ENCODE results near the gene RAPGEF4.

The RAPGEF4 gene

GRCh38 chr2:172861656-172862476 lies 126.2 kb downstream of the RAPGEF4 start:
- Histone ChIP-seq H3K9me3 (no peaks in the 10 kb centered on the region), H3K4me3 (ENCODE audit: low read depth in 1 of 2, low read length in 1 of 2) (no peak overlapping the region), H3K27me3 (peaks cover 45% of the 10 kb centered on the region), H3K4me1 (ENCODE audit: control insufficient read depth in 1 of 2, insufficient read depth in 1 of 2, low read depth in 1 of 2, low read length in 1 of 2) (no peaks in the 10 kb centered on the region), H3K27ac (no peak overlapping the region), H3K36me3 (no peaks in the 10 kb centered on the region)
- no peak for TF ChIP-seq CTCF (IDR thresholded peaks at IDR 0.05)

- H3K9me3 ChIP-seq, result no peaks in the 10 kb centered on the region
- H3K4me1 ChIP-seq (ENCODE audit: control insufficient read depth in 1 of 2, insufficient read depth in 1 of 2, low read depth in 1 of 2, low read length in 1 of 2), result no peaks in the 10 kb centered on the region
- peaks cover 45% of the 10 kb centered on the region for H3K27me3 ChIP-seq
- TF ChIP-seq CTCF (IDR thresholded peaks at IDR 0.05), result no peak
- no peak overlapping the region for H3K4me3 ChIP-seq (ENCODE audit: low read depth in 1 of 2, low read length in 1 of 2)
- no peaks in the 10 kb centered on the region for H3K36me3 ChIP-seq
- H3K27ac ChIP-seq, result no peak overlapping the region
These were observed 127.7 kb downstream of the RAPGEF4 start for GRCh38 chr2:172863341-172863740.

GRCh38 chr2:172864182-172864581 lies 128.5 kb downstream of the RAPGEF4 start:
- H3K36me3 ChIP-seq, result no peaks in the 10 kb centered on the region
- no peak for TF ChIP-seq CTCF (IDR thresholded peaks at IDR 0.05)
- H3K27ac ChIP-seq, result no peak overlapping the region
- H3K4me1 ChIP-seq (ENCODE audit: control insufficient read depth in 1 of 2, insufficient read depth in 1 of 2, low read depth in 1 of 2, low read length in 1 of 2), result no peaks in the 10 kb centered on the region
- H3K4me3 ChIP-seq (ENCODE audit: low read depth in 1 of 2, low read length in 1 of 2), result no peak overlapping the region
- peaks cover 45% of the 10 kb centered on the region for H3K27me3 ChIP-seq
- no peaks in the 10 kb centered on the region for H3K9me3 ChIP-seq

- Histone ChIP-seq H3K4me1 (ENCODE audit: control insufficient read depth in 1 of 2, insufficient read depth in 1 of 2, low read depth in 1 of 2, low read length in 1 of 2) (no peaks in the 10 kb centered on the region), H3K36me3 (no peaks in the 10 kb centered on the region), H3K27me3 (peaks cover 40% of the 10 kb centered on the region), H3K4me3 (ENCODE audit: low read depth in 1 of 2, low read length in 1 of 2) (no peak overlapping the region), H3K9me3 (no peaks in the 10 kb centered on the region), H3K27ac (no peak overlapping the region)
- no peak for TF ChIP-seq CTCF (IDR thresholded peaks at IDR 0.05)
These were observed 129.8 kb downstream of the RAPGEF4 start for GRCh38 chr2:172865422-172865821.

DNA sequence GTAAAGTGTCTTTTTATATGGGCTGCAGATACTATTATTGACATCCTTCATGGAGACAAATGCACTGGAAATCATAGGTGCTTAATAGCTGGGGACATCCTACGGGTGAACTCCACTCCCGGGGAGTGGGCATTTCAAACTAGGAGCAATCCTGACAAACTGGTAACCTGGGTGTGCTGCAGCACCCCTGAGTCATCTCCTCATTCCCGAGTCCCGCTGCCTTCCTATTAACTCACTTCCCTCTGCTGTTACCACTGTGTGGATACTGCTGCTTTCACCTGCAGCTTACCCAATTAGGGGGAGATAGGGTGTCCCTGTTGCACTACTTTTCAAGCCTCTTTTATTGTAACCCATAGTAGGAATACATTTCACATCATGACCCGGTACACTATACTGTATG lies 134.2 kb downstream of the RAPGEF4 start:
- Histone ChIP-seq H3K36me3 (no peaks in the 10 kb centered on the region), H3K4me1 (ENCODE audit: control insufficient read depth in 1 of 2, insufficient read depth in 1 of 2, low read depth in 1 of 2, low read length in 1 of 2) (no peaks in the 10 kb centered on the region), H3K27ac (no peak overlapping the region), H3K4me3 (ENCODE audit: low read depth in 1 of 2, low read length in 1 of 2) (no peak overlapping the region), H3K27me3 (peaks cover 7% of the 10 kb centered on the region), H3K9me3 (no peaks in the 10 kb centered on the region)
- no peak for TF ChIP-seq CTCF (IDR thresholded peaks at IDR 0.05)
